ENCODE measurements around the gene CHKB. TPM values are rescaled to one million over a fixed set of nuclear protein-coding genes. Genes with fewer than 3 reads are reported as not detected.

Gene CHKB
- total RNA-seq, 1 experiment from 2014 or later, result 55.1 TPM

- H3K4me3 ChIP-seq (replicated peaks in 1 of 2; ENCODE audit: low read depth in 1 of 2, low read length in 2 of 2), result peak overlapping the region; percentile 32 to 53
- TF ChIP-seq POLR2AphosphoS5 (IDR thresholded peaks at IDR 0.05; ENCODE audit: low read depth, low read length), result no peak
- no peak for TF ChIP-seq REST (IDR thresholded peaks at IDR 0.05; ENCODE audit: low read depth)
- no peak for TF ChIP-seq ZFX (IDR thresholded peaks at IDR 0.05)
- TF ChIP-seq ZBTB33 (IDR thresholded peaks at IDR 0.05; ENCODE audit: extremely low read depth, insufficient replicate concordance, low read length), result no peak
- TF ChIP-seq RAD21 (IDR thresholded peaks at IDR 0.05; ENCODE audit: low read depth), result no peak
- no peak for TF ChIP-seq EZH2 (IDR thresholded peaks at IDR 0.05)
- TF ChIP-seq TCF7L2 (IDR thresholded peaks at IDR 0.05; ENCODE audit: borderline replicate concordance, extremely low read depth, insufficient read depth, insufficient read length), result no peak
- no peak for TF ChIP-seq ELF1 (IDR thresholded peaks at IDR 0.05; ENCODE audit: borderline replicate concordance, low read depth)
- TF ChIP-seq MAX (IDR thresholded peaks at IDR 0.05), result no peak
- no peak for TF ChIP-seq CBX3 (IDR thresholded peaks at IDR 0.05; ENCODE audit: low read depth)
- no peak for TF ChIP-seq ATF3 (IDR thresholded peaks at IDR 0.05)
- no peak; a peak in 2 of 6 replicates for TF ChIP-seq CTCF (IDR thresholded peaks at IDR 0.05 in 2 of 3, conservative IDR thresholded peaks at IDR 0.05 in 1 of 3; ENCODE audit: borderline replicate concordance in 1 of 3, insufficient read depth in 1 of 3, low read depth in 2 of 3, low read length in 2 of 3)
- TF ChIP-seq POLR2A (IDR thresholded peaks at IDR 0.05; ENCODE audit: borderline replicate concordance, extremely low read depth, insufficient read depth, insufficient read length), result no peak
- no peak for TF ChIP-seq CEBPB (IDR thresholded peaks at IDR 0.05; ENCODE audit: low read depth)
- no peak for TF ChIP-seq SRF (IDR thresholded peaks at IDR 0.05; ENCODE audit: low read depth)
- TF ChIP-seq EZH2phosphoT487 (IDR thresholded peaks at IDR 0.05; ENCODE audit: borderline replicate concordance), result no peak
- TF ChIP-seq SIN3A (IDR thresholded peaks at IDR 0.05; ENCODE audit: low read depth), result no peak
- peak; percentile 82 for ATAC-seq
- no TSS peak for BruUV-seq (replicated peaks)
- H2AFZ ChIP-seq (ENCODE audit: low read depth, low read length, poor library complexity, severe bottlenecking), result peak overlapping the region; percentile 95
- H3K27me3 ChIP-seq (ENCODE audit: insufficient read depth, low read length), result peaks cover 6% of the 10 kb centered on the region; the same call in 1 of the 2 replicates
- CTCF ChIA-PET, result interaction anchor here (0.6 to 2.3 kb wide), 10 partner anchors 10 to 369 kb away, joined by 3 to 16 read pairs (median 3); partner anchors contain the start of genes CHKB, HDAC10 and SCO2
- no peak for DNase-seq (ENCODE audit: low read depth, low spot score)
- RAD21 ChIA-PET (ENCODE audit: low non-redundant PET in 1 of 2, low total read pairs in 2 of 2, uncharacterized antibody in 2 of 2, unreplicated experiment in 2 of 2), result interaction anchor here (0.7 to 1.0 kb wide), 5 partner anchors 45 to 206 kb away, joined by 3 to 4 read pairs (median 3); no protein-coding TSS in a partner anchor
- peaks cover 5 to 34% of the 10 kb centered on the region in 2 experiments; a peak in 3 of 4 replicates for H3K4me1 ChIP-seq (ENCODE audit: control insufficient read depth in 1 of 2, insufficient read depth in 2 of 2, low read length in 2 of 2)
- no peak overlapping the region for H3K27ac ChIP-seq (ENCODE audit: low read depth, low read length)
- peak overlapping the region; percentile 34; the same call in 1 of the 2 replicates for H3K9ac ChIP-seq (ENCODE audit: low read length)
- H4K20me1 ChIP-seq (ENCODE audit: insufficient read depth), result no peaks in the 10 kb centered on the region
- H3K36me3 ChIP-seq (ENCODE audit: control insufficient read depth in 1 of 2, insufficient read depth in 2 of 2, low read length in 2 of 2), result no peaks in the 10 kb centered on the region
- H3K79me2 ChIP-seq (ENCODE audit: insufficient read depth, low read length), result no peaks in the 10 kb centered on the region
- no peaks in the 10 kb centered on the region for H3K9me3 ChIP-seq (ENCODE audit: control insufficient read depth in 1 of 2, insufficient read depth in 1 of 2, low read depth in 1 of 2, low read length in 2 of 2)
- H3K9me2 ChIP-seq (ENCODE audit: insufficient read depth), result no peaks in the 10 kb centered on the region
- H3K4me2 ChIP-seq (ENCODE audit: low read length), result peak overlapping the region; percentile 89
- POLR2A ChIA-PET, result interaction anchor here (0.7 to 0.8 kb wide), 2 partner anchors 18 to 95 kb away, joined by 3 read pairs; partner anchors contain the start of gene SCO2
- intact Hi-C loops (cut with micrococcal nuclease), result loop anchor here (1.0 to 5.0 kb wide), 2 partner anchors 44 to 88 kb away; partner anchors contain the start of gene TYMP
These were observed 38.1 kb upstream of the CHKB start for GRCh38 chr22:50620593-50621355.
